ENCODE measurements around the gene SLC10A7. TPM values are rescaled to one million over a fixed set of nuclear protein-coding genes. Genes with fewer than 3 reads are reported as not detected.

SLC10A7 gene
- total RNA-seq, 4 donors from 2014 or later = 5.6 to 12.8 (median 6.8) TPM

- Histone ChIP-seq H3K9me3 (no peaks in the 10 kb centered on the region), H3K36me3 (peaks cover 0 to 8% of the 10 kb centered on the region in 2 donors), H3K27ac (no peak overlapping the region), H3K4me1 (no peaks in the 10 kb centered on the region), H3K4me3 (no peak overlapping the region), H3K27me3 (no peaks in the 10 kb centered on the region)
- WGBS, 2 donors (ENCODE audit: low coverage in 1 of 2) = 74 to 86% methylated on average over 2 of the region's 2 CpGs
- no peak for TF ChIP-seq EP300 (IDR thresholded peaks at IDR 0.05)
- no peak for TF ChIP-seq POLR2AphosphoS5 (IDR thresholded peaks at IDR 0.05)
- no peak for ATAC-seq
Measured at GRCh38 chr4:146294776-146295175, 227.0 kb downstream of the SLC10A7 start.

GRCh38 chr4:146292508-146292907, 229.2 kb downstream of the SLC10A7 start:
- no peak for TF ChIP-seq POLR2AphosphoS5 (IDR thresholded peaks at IDR 0.05)
- no peak for TF ChIP-seq CTCF (IDR thresholded peaks at IDR 0.05)
- no peak for TF ChIP-seq EP300 (IDR thresholded peaks at IDR 0.05)
- no peak for TF ChIP-seq POLR2A (IDR thresholded peaks at IDR 0.05)
- Histone ChIP-seq H3K4me3 (no peak overlapping the region), H3K27ac (no peak overlapping the region), H3K27me3 (no peaks in the 10 kb centered on the region), H3K36me3 (peaks cover 0 to 20% of the 10 kb centered on the region in 2 donors), H3K4me1 (no peaks in the 10 kb centered on the region), H3K9me3 (no peaks in the 10 kb centered on the region)
- WGBS, 2 donors (ENCODE audit: low coverage in 1 of 2) = 78 to 91% methylated on average over 2 of the region's 2 CpGs
- no peak for ATAC-seq

- no peak overlapping the region for H3K27ac ChIP-seq
- H3K4me1 ChIP-seq = no peaks in the 10 kb centered on the region
- 100% methylated on average over 1 of the region's 1 CpG for WGBS, 2 donors (ENCODE audit: low coverage in 1 of 2)
- TF ChIP-seq CTCF (IDR thresholded peaks at IDR 0.05) (no peak), EP300 (IDR thresholded peaks at IDR 0.05) (no peak), POLR2A (IDR thresholded peaks at IDR 0.05) (no peak), POLR2AphosphoS5 (IDR thresholded peaks at IDR 0.05) (no peak)
- no peaks in the 10 kb centered on the region for H3K27me3 ChIP-seq
- no peak overlapping the region for H3K4me3 ChIP-seq
- H3K36me3 ChIP-seq = peaks cover 0 to 32% of the 10 kb centered on the region in 2 donors
- ATAC-seq = no peak
- no peaks in the 10 kb centered on the region for H3K9me3 ChIP-seq
Measured at GRCh38 chr4:146291313-146291712, 230.4 kb downstream of the SLC10A7 start.

- Histone ChIP-seq H3K36me3 (peaks cover 0 to 39% of the 10 kb centered on the region in 2 donors), H3K4me3 (no peak overlapping the region), H3K4me1 (no peaks in the 10 kb centered on the region), H3K27ac (no peak overlapping the region), H3K27me3 (no peaks in the 10 kb centered on the region), H3K9me3 (no peaks in the 10 kb centered on the region)
- no peak for ATAC-seq
- TF ChIP-seq POLR2A (IDR thresholded peaks at IDR 0.05) (no peak), EP300 (IDR thresholded peaks at IDR 0.05) (no peak), CTCF (IDR thresholded peaks at IDR 0.05) (no peak), POLR2AphosphoS5 (IDR thresholded peaks at IDR 0.05) (no peak)
- WGBS, 2 donors (ENCODE audit: low coverage in 1 of 2) = 67 to 87% methylated on average over 2 to 4 of the region's 4 CpGs
Measured at GRCh38 chr4:146288193-146288592, 233.5 kb downstream of the SLC10A7 start.

GRCh38 chr4:146285037-146285436, 236.7 kb downstream of the SLC10A7 start:
- H3K36me3 ChIP-seq = peaks cover 0 to 31% of the 10 kb centered on the region in 2 donors
- no peaks in the 10 kb centered on the region for H3K27me3 ChIP-seq
- no peak overlapping the region for H3K27ac ChIP-seq
- no peak for ATAC-seq
- H3K4me1 ChIP-seq = peaks cover 0 to 8% (median 0%) of the 10 kb centered on the region in 3 donors
- H3K9me3 ChIP-seq = no peaks in the 10 kb centered on the region
- no peak for TF ChIP-seq CTCF (IDR thresholded peaks at IDR 0.05)
- TF ChIP-seq POLR2AphosphoS5 (IDR thresholded peaks at IDR 0.05) = no peak
- TF ChIP-seq EP300 (IDR thresholded peaks at IDR 0.05) = no peak
- no peak for TF ChIP-seq POLR2A (IDR thresholded peaks at IDR 0.05)
- no peak overlapping the region for H3K4me3 ChIP-seq
